HEK293 (cell line): Measurements from ENCODE around the gene PDPK1.

ENCODE experiments used
- CTCF ChIP-seq: fragments of 450-650 bp; formaldehyde crosslinking; IDR thresholded peaks from 2 replicates; pipeline ENCODE4 v1.5.1; 2016; ENCODE audit warnings: missing biosample characterization, missing genetic modification characterization
- HOXA7 ChIP-seq: sonication (generic); formaldehyde crosslinking; IDR thresholded peaks from 2 replicates; pipeline ENCODE4 v1.8.1; 2022; ENCODE audit warnings: missing genetic modification reagents, borderline replicate concordance
- KLF16 ChIP-seq: fragments of 450-650 bp; formaldehyde crosslinking; IDR thresholded peaks from 2 replicates; pipeline ENCODE4 v1.5.1; 2017; ENCODE audit warnings: missing biosample characterization, missing genetic modification characterization
- RBAK ChIP-seq: fragments of 450-650 bp; formaldehyde crosslinking; IDR thresholded peaks from 2 replicates; pipeline ENCODE4 v1.5.1; 2016; ENCODE audit warnings: missing biosample characterization, missing genetic modification characterization
- REPIN1 ChIP-seq: fragments of 450-650 bp; formaldehyde crosslinking; IDR thresholded peaks from 2 replicates; pipeline ENCODE4 v1.5.1; 2017; ENCODE audit warnings: missing biosample characterization, missing genetic modification characterization, low read depth
- REST ChIP-seq: fragments of 450-650 bp; formaldehyde crosslinking; IDR thresholded peaks from 2 replicates; pipeline ENCODE4 v1.5.1; 2016; ENCODE audit warnings: missing biosample characterization, missing genetic modification characterization
- TSHZ1 ChIP-seq: fragments of 450-650 bp; formaldehyde crosslinking; IDR thresholded peaks from 2 replicates; pipeline ENCODE4 v1.5.1; 2016; ENCODE audit warnings: missing biosample characterization, missing genetic modification characterization, borderline replicate concordance
- ZBTB26 ChIP-seq: fragments of 450-650 bp; formaldehyde crosslinking; optimal IDR thresholded peaks from 2 replicates; pipeline ENCODE3; 2016; ENCODE audit warnings: missing biosample characterization, mild to moderate bottlenecking, missing genetic modification characterization
- ZBTB6 ChIP-seq: fragments of 450-650 bp; formaldehyde crosslinking; IDR thresholded peaks from 2 replicates; pipeline ENCODE4 v1.5.1; 2017; ENCODE audit warnings: missing biosample characterization, missing genetic modification characterization
- ZFP41 ChIP-seq: fragments of 450-650 bp; formaldehyde crosslinking; IDR thresholded peaks from 2 replicates; pipeline ENCODE4 v1.5.1; 2016; ENCODE audit warnings: missing biosample characterization, missing genetic modification characterization, borderline replicate concordance
- ZNF138 ChIP-seq: fragments of 450-650 bp; formaldehyde crosslinking; IDR thresholded peaks from 2 replicates; pipeline ENCODE4 v1.5.1; 2016; ENCODE audit warnings: missing biosample characterization, missing genetic modification characterization, borderline replicate concordance
- ZNF280D ChIP-seq: fragments of 450-650 bp; formaldehyde crosslinking; IDR thresholded peaks from 2 replicates; pipeline ENCODE4 v1.5.1; 2016; ENCODE audit warnings: missing biosample characterization, missing genetic modification characterization
- ZNF488 ChIP-seq: fragments of 450-650 bp; formaldehyde crosslinking; IDR thresholded peaks from 2 replicates; pipeline ENCODE4 v1.5.1; 2016; ENCODE audit warnings: missing biosample characterization, missing genetic modification characterization

- TF ChIP-seq CTCF (tag by site-specific recombination), result no peak
- no peak for TF ChIP-seq ZFP41 (tag by site-specific recombination)
- TF ChIP-seq RBAK (tag by site-specific recombination), result no peak
- TF ChIP-seq TSHZ1 (tag by site-specific recombination), result no peak
- TF ChIP-seq ZNF138 (tag by site-specific recombination), result no peak
- no peak for TF ChIP-seq ZNF488 (tag by site-specific recombination)
- no peak for TF ChIP-seq ZBTB6 (tag by site-specific recombination)
- TF ChIP-seq ZBTB26, result no peak
- no peak for TF ChIP-seq HOXA7 (CRISPR knock-in tag)
- no peak for TF ChIP-seq REST (tag by site-specific recombination)
- TF ChIP-seq REPIN1 (tag by site-specific recombination), result no peak
- TF ChIP-seq ZNF280D, result no peak
- TF ChIP-seq KLF16 (tag by site-specific recombination), result no peak
These were observed 3.9 kb upstream of the PDPK1 start for GRCh38 chr16:2533912-2534311.
